ENCODE data around the gene FBXW10B.
A peak's percentile ranks its signal among the peaks of the same experiment; 100 is the strongest.
"Not testable (repeated sequence)": the region's sequence is repeated elsewhere in the genome, so short reads cannot be mapped to it uniquely, and the experiment has no call there.

FBXW10B gene

GRCh38 chr17:15650741-15651582, 31.5 kb upstream of the FBXW10B start:
- no peak overlapping the region for H3K4me3 Mint-ChIP-seq
- no peaks in the 10 kb centered on the region for H3K27me3 Mint-ChIP-seq
- no peaks in the 10 kb centered on the region for H3K9me3 Mint-ChIP-seq
- DNase-seq, result no peak
- H3K36me3 Mint-ChIP-seq, result no peaks in the 10 kb centered on the region
- peak overlapping the region; percentile 28 for H3K27ac Mint-ChIP-seq
- peaks cover 18% of the 10 kb centered on the region for H3K4me1 Mint-ChIP-seq
- CTCF ChIA-PET, result interaction anchor here (0.6 kb wide), 1 partner anchor 47 kb away, joined by 3 read pairs; no protein-coding TSS in a partner anchor

- Mint-ChIP-seq H3K27me3 (no peaks in the 10 kb centered on the region), H3K4me3 (no peak overlapping the region), H3K4me1 (peaks cover 18% of the 10 kb centered on the region), H3K9me3 (no peaks in the 10 kb centered on the region), H3K36me3 (no peaks in the 10 kb centered on the region), H3K27ac (no peak overlapping the region)
- no peak for DNase-seq
- CTCF ChIA-PET, result no interaction called here
Observed at GRCh38 chr17:15649861-15650421, 30.4 kb upstream of the FBXW10B start.

- no peak for DNase-seq
- Mint-ChIP-seq H3K36me3 (no peaks in the 10 kb centered on the region), H3K27ac (no peak overlapping the region), H3K27me3 (no peaks in the 10 kb centered on the region), H3K4me1 (peaks cover 18% of the 10 kb centered on the region), H3K9me3 (no peaks in the 10 kb centered on the region), H3K4me3 (no peak overlapping the region)
- CTCF ChIA-PET, result no interaction called here
Observed at GRCh38 chr17:15648386-15648785, 28.9 kb upstream of the FBXW10B start.

- DNase-seq, H3K4me3 Mint-ChIP-seq, H3K27ac Mint-ChIP-seq: not testable (repeated sequence)
Observed at GRCh38 chr17:15645942-15646312, 26.4 kb upstream of the FBXW10B start.

GRCh38 chr17:15645099-15645941, 25.8 kb upstream of the FBXW10B start:
- DNase-seq, CTCF ChIA-PET, H3K4me3 Mint-ChIP-seq, H3K27ac Mint-ChIP-seq, H3K36me3 Mint-ChIP-seq, H3K9me3 Mint-ChIP-seq, H3K27me3 Mint-ChIP-seq, H3K4me1 Mint-ChIP-seq: not testable (repeated sequence)

More at GRCh38 chr17:15645942-15646312, 26.4 kb upstream of the FBXW10B start:
- H3K27me3 Mint-ChIP-seq, H3K9me3 Mint-ChIP-seq, H3K4me1 Mint-ChIP-seq, CTCF ChIA-PET, H3K36me3 Mint-ChIP-seq: not testable (repeated sequence)

GRCh38 chr17:15642505-15643251, 23.2 kb upstream of the FBXW10B start:
- CTCF ChIA-PET, H3K4me1 Mint-ChIP-seq, H3K27me3 Mint-ChIP-seq, H3K4me3 Mint-ChIP-seq, H3K36me3 Mint-ChIP-seq, H3K27ac Mint-ChIP-seq, H3K9me3 Mint-ChIP-seq, DNase-seq: not testable (repeated sequence)

- H3K27me3 Mint-ChIP-seq, H3K27ac Mint-ChIP-seq, H3K4me1 Mint-ChIP-seq, H3K4me3 Mint-ChIP-seq, H3K9me3 Mint-ChIP-seq, DNase-seq, CTCF ChIA-PET, H3K36me3 Mint-ChIP-seq: not testable (repeated sequence)
Observed at GRCh38 chr17:15642014-15642413, 22.5 kb upstream of the FBXW10B start.

- CTCF ChIA-PET, H3K36me3 Mint-ChIP-seq, H3K9me3 Mint-ChIP-seq, H3K27ac Mint-ChIP-seq, DNase-seq, H3K27me3 Mint-ChIP-seq, H3K4me1 Mint-ChIP-seq, H3K4me3 Mint-ChIP-seq: not testable (repeated sequence)
Observed at GRCh38 chr17:15630930-15631453, 11.5 kb upstream of the FBXW10B start.

GRCh38 chr17:15629991-15630390, 10.5 kb upstream of the FBXW10B start:
- H3K4me3 Mint-ChIP-seq, CTCF ChIA-PET, H3K9me3 Mint-ChIP-seq, H3K36me3 Mint-ChIP-seq, H3K27me3 Mint-ChIP-seq, H3K4me1 Mint-ChIP-seq, DNase-seq, H3K27ac Mint-ChIP-seq: not testable (repeated sequence)

GRCh38 chr17:15623661-15624209, 4.2 kb upstream of the FBXW10B start:
- H3K27ac Mint-ChIP-seq, CTCF ChIA-PET, H3K27me3 Mint-ChIP-seq, H3K9me3 Mint-ChIP-seq, H3K36me3 Mint-ChIP-seq, H3K4me1 Mint-ChIP-seq, H3K4me3 Mint-ChIP-seq, DNase-seq: not testable (repeated sequence)

GRCh38 chr17:15623255-15623654, 3.8 kb upstream of the FBXW10B start:
- CTCF ChIA-PET, H3K4me3 Mint-ChIP-seq, DNase-seq, H3K36me3 Mint-ChIP-seq, H3K27me3 Mint-ChIP-seq, H3K9me3 Mint-ChIP-seq, H3K27ac Mint-ChIP-seq, H3K4me1 Mint-ChIP-seq: not testable (repeated sequence)

GRCh38 chr17:15622124-15622523, 2.6 kb upstream of the FBXW10B start:
- H3K27me3 Mint-ChIP-seq, H3K9me3 Mint-ChIP-seq, H3K4me1 Mint-ChIP-seq, DNase-seq, CTCF ChIA-PET, H3K27ac Mint-ChIP-seq, H3K4me3 Mint-ChIP-seq, H3K36me3 Mint-ChIP-seq: not testable (repeated sequence)

GRCh38 chr17:15616828-15617227, 2.7 kb downstream of the FBXW10B start:
- H3K27me3 Mint-ChIP-seq, CTCF ChIA-PET, H3K4me1 Mint-ChIP-seq: not testable (repeated sequence)

GRCh38 chr17:15615850-15616249, 3.7 kb downstream of the FBXW10B start:
- H3K4me3 Mint-ChIP-seq, H3K27me3 Mint-ChIP-seq, H3K9me3 Mint-ChIP-seq, H3K27ac Mint-ChIP-seq, H3K4me1 Mint-ChIP-seq, DNase-seq, H3K36me3 Mint-ChIP-seq, CTCF ChIA-PET: not testable (repeated sequence)

More at GRCh38 chr17:15616828-15617227, 2.7 kb downstream of the FBXW10B start:
- not testable (repeated sequence) for H3K9me3 Mint-ChIP-seq, H3K27ac Mint-ChIP-seq, H3K36me3 Mint-ChIP-seq, H3K4me3 Mint-ChIP-seq, DNase-seq
